Ishikawa (cell line): Measurements from ENCODE around the gene R3HDM4.

Source experiments
- CEBPB ChIP-seq: IDR thresholded peaks from 2 replicates; pipeline ENCODE4 v1.6.1; 2012
- CREB1 ChIP-seq: IDR thresholded peaks from 2 replicates; pipeline ENCODE4 v1.6.1; 2012; ENCODE audit warnings: low read depth
- EGR1 ChIP-seq: IDR thresholded peaks from 2 replicates; pipeline ENCODE4 v1.6.1; 2012
- EP300 ChIP-seq: IDR thresholded peaks from 2 replicates; pipeline ENCODE4 v1.6.1; 2012; ENCODE audit warnings: borderline replicate concordance
- FOXM1 ChIP-seq: IDR thresholded peaks from 2 replicates; pipeline ENCODE4 v1.6.1; 2012; ENCODE audit warnings: low read depth, borderline replicate concordance
- MAX ChIP-seq: IDR thresholded peaks from 2 replicates; pipeline ENCODE4 v1.6.1; 2012
- NFIC ChIP-seq: IDR thresholded peaks from 2 replicates; pipeline ENCODE4 v1.6.1; 2012
- RAD21 ChIP-seq: IDR thresholded peaks from 2 replicates; pipeline ENCODE4 v1.6.1; 2012; ENCODE audit warnings: low read depth
- REST ChIP-seq: IDR thresholded peaks from 2 replicates; pipeline ENCODE4 v1.6.1; 2012; ENCODE audit warnings: low read depth, mild to moderate bottlenecking
- TAF1 ChIP-seq: IDR thresholded peaks from 2 replicates; pipeline ENCODE4 v1.6.1; 2012; ENCODE audit warnings: low read depth, mild to moderate bottlenecking
- TCF12 ChIP-seq: IDR thresholded peaks from 2 replicates; pipeline ENCODE4 v1.6.1; 2012; ENCODE audit warnings: low read depth
- TEAD4 ChIP-seq: IDR thresholded peaks from 2 replicates; pipeline ENCODE4 v1.6.1; 2012
- USF1 ChIP-seq: IDR thresholded peaks from 2 replicates; pipeline ENCODE4 v1.6.1; 2012
- YY1 ChIP-seq: IDR thresholded peaks from 2 replicates; pipeline ENCODE4 v1.6.1; 2012; ENCODE audit warnings: low read depth
- ZBTB7A ChIP-seq: IDR thresholded peaks from 2 replicates; pipeline ENCODE4 v1.6.1; 2012; ENCODE audit warnings: low read depth

Gene R3HDM4

DNA sequence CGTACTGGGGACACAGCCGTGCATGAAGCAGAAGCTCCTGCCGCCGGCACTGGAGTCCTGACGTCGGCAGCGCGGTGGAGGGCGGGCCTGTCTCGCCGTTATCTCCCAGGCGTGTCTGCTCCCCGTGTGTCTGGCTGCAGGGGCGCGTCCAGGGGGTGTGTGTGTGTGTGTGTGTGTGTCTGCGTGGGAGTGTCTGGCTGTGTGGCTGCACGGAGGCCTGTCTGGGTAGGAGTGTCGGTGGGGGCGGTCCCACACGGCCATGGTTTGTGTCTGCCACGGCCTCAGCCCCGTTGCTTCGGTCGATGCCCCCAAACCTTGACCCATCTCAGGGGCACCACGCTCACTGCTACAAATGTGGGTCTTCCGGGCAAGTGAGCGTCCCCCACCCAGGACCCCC, 31.1 kb upstream of the R3HDM4 start:
- TF ChIP-seq ZBTB7A, result no peak
- no peak for TF ChIP-seq NFIC
- TF ChIP-seq CREB1, result no peak
- no peak for TF ChIP-seq EGR1

- TF ChIP-seq CREB1, result no peak
- TF ChIP-seq RAD21, result no peak
- TF ChIP-seq ZBTB7A, result no peak
- TF ChIP-seq NFIC, result no peak
- TF ChIP-seq TAF1, result no peak
- TF ChIP-seq CEBPB, result no peak
- TF ChIP-seq MAX, result no peak
- TF ChIP-seq TEAD4, result no peak
- TF ChIP-seq REST, result no peak
- TF ChIP-seq EP300, result no peak
- TF ChIP-seq TCF12, result no peak
Observed at GRCh38 chr19:943551-944170, 30.6 kb upstream of the R3HDM4 start.

DNA sequence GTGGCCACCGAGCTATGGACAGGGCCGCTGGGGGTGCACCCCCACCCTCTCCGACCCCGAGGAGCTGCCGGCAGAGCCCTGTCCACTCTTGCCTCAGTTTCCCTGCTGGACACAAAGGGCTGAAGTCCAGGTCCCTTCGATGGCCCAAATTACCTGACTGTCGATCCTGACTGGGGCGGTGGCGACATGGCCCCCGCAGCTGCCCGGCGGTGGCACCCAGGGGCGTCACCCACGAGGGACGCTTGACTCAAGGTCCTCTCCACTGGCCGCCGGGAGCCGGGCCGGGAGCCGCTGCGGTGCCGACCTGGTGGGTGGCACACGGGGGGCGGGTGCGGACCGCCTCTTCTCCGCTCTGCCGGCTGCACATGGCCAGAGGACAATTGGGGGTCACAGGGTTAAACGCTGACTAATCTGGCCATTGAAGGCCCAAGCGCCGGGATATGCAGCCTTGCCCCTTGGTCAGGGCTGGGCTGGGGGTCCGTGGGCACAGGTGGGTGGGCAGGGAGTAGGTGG, 29.2 kb upstream of the R3HDM4 start:
- TF ChIP-seq CREB1 (no peak), USF1 (no peak), MAX (peak; percentile 18; the same call in 1 of the 2 replicates), REST (no peak), TAF1 (no peak), TCF12 (peak; percentile 57; the same call in 1 of the 2 replicates), EP300 (no peak; the same call in 1 of the 2 replicates), NFIC (peak; percentile 49; the same call in 1 of the 2 replicates), ZBTB7A (peak; percentile 43; the same call in 1 of the 2 replicates), YY1 (no peak), CEBPB (no peak), RAD21 (no peak), FOXM1 (no peak), EGR1 (no peak)

DNA sequence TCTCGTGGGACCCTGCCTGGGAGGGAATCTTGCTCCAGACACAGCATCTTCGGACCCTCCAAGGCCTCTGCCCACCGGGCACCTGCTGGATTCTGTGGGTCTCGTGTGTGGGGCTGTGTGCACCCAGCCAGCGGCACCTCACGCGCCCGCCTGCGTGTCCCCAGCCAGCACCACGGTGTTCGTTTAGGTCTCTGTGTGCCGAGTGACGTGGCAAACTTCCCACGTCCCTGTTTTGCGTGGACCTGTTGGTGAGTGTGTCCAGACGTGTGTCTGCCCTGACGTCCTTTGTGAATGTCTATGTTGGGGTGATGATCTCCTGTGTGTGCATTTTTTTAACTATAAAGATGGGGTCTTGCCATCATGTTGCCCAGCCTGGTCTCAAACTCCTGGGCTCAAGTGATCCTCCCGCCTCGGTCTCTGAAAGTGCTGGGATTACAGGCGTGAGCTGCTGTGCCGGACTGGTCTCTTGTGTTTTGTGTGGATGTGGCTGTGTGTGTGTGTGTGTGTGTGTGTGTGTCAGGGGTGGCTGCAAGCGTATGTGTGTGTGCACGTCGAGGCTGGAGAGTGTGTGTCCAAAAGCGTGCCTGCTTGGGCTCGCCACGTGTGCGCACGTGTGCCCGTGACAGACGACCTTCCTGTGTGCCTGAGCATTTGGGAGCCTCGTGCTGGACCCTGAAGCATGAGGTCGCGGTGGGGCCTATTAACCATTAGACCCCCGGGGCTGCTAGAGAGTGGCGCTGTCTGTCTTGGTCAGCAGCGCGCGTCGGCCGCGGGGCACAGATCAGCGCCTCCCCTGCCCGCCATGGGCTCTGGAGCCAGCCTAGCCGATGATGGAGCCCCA, 28.5 kb upstream of the R3HDM4 start:
- TF ChIP-seq CREB1 (no peak), USF1 (no peak), NFIC (no peak), FOXM1 (no peak), ZBTB7A (no peak), YY1 (no peak), CEBPB (no peak), TEAD4 (no peak), EGR1 (no peak), EP300 (no peak), TCF12 (no peak), TAF1 (no peak), MAX (no peak), REST (no peak), RAD21 (no peak)
